K562 (cell line): ENCODE measurements around the gene MBD6. TPM values are rescaled to one million over a fixed set of nuclear protein-coding genes. Genes with fewer than 3 reads are reported as not detected.

ENCODE experiments used
- BACH1 ChIP-seq: fragments of 200-800 bp; sonication (Bioruptor generic); IDR thresholded peaks from 2 replicates; pipeline ENCODE4 v1.6.1; 2016; ENCODE audit warnings: missing genetic modification characterization, missing compliant biosample characterization
- CBX1 ChIP-seq: sonication (generic); IDR thresholded peaks from 2 replicates; pipeline ENCODE4 v1.6.1; 2016; ENCODE audit warnings: antibody characterized with exemption, low read depth, mild to moderate bottlenecking
- CBX5 ChIP-seq: IDR thresholded peaks from 2 replicates; pipeline ENCODE4 v1.6.1; 2014; ENCODE audit warnings: low read depth, borderline replicate concordance
- CREM ChIP-seq: IDR thresholded peaks from 2 replicates; pipeline ENCODE4 v1.6.1; 2014; ENCODE audit warnings: antibody characterized with exemption, low read depth
- CXXC5 ChIP-seq: fragments of 250-450 bp; sonication (Bioruptor Pico); IDR thresholded peaks from 2 replicates; pipeline ENCODE4 v1.8.0; 2022; ENCODE audit warnings: inconsistent platforms, mild to moderate bottlenecking, moderate library complexity
- E2F8 ChIP-seq: fragments of 450-650 bp; IDR thresholded peaks from 2 replicates; pipeline ENCODE4 v1.7.1; 2018; ENCODE audit warnings: mild to moderate bottlenecking, low read depth; ENCODE audit not compliant: partially characterized antibody
- ETV6 ChIP-seq, 3 experiments: fragments of 150-350 bp in 1 of 3; sonication (generic) in 1 of 3; formaldehyde crosslinking in 1 of 3; IDR thresholded peaks; 2 replicates each; pipeline versions ENCODE4 v1.6.1 to v1.8.0; 2014 to 2022; ENCODE audit warnings: borderline replicate concordance in 2 of 3, low read depth in 2 of 3, antibody characterized with exemption in 1 of 3, low read length in 1 of 3, mild to moderate bottlenecking in 1 of 3, missing genetic modification reagents in 1 of 3
- FOXJ3 ChIP-seq: sonication (generic); formaldehyde crosslinking; IDR thresholded peaks from 2 replicates; pipeline ENCODE4 v1.4.0; 2020; ENCODE audit warnings: mild to moderate bottlenecking, missing genetic modification reagents
- HCFC1 ChIP-seq: IDR thresholded peaks from 2 replicates; pipeline ENCODE4 v1.6.1; 2012; ENCODE audit warnings: low read depth, low read length, improper control_type of control experiment
- MCM7 ChIP-seq, 2 experiments: fragments of 450-650 bp; IDR thresholded peaks; 2 replicates each; pipeline ENCODE4 v1.6.1; 2016 to 2018
- MEF2D ChIP-seq: conservative IDR thresholded peaks from 2 replicates; pipeline ENCODE4 v1.6.1; 2016; ENCODE audit warnings: low read depth, missing genetic modification characterization, missing compliant biosample characterization
- MYNN ChIP-seq, 2 experiments: sonication (generic); formaldehyde crosslinking in 1 of 2; IDR thresholded peaks; 2 replicates each; pipeline versions ENCODE4 v1.5.0 to v1.6.1; 2016 to 2020; ENCODE audit warnings: antibody characterized with exemption in 1 of 2, missing genetic modification reagents in 1 of 2
- PML ChIP-seq: IDR thresholded peaks from 2 replicates; pipeline ENCODE4 v1.6.1; 2012; ENCODE audit warnings: low read length, inconsistent platforms
- POLR2G ChIP-seq: fragments of 200-400 bp; formaldehyde crosslinking; IDR thresholded peaks from 2 replicates; pipeline ENCODE4 v1.6.1; 2017; ENCODE audit warnings: low read depth, mild to moderate bottlenecking, antibody characterized with exemption, low read length, moderate library complexity
- SAP30 ChIP-seq: fragments of 200-600 bp; sonication (generic); IDR thresholded peaks from 2 replicates; pipeline ENCODE4 v1.6.1; 2012; ENCODE audit warnings: borderline replicate concordance, low read depth, mild to moderate bottlenecking, moderate library complexity, low read length, control low read depth, inconsistent platforms; ENCODE audit not compliant: insufficient read depth, poor library complexity, severe bottlenecking
- SIX5 ChIP-seq, 2 experiments: IDR thresholded peaks; 2 replicates each; pipeline ENCODE4 v1.6.1; 2011; ENCODE audit warnings: low read length in 2 of 2, borderline replicate concordance in 1 of 2, low read depth in 1 of 2, mild to moderate bottlenecking in 1 of 2, moderate library complexity in 1 of 2; ENCODE audit not compliant: insufficient read depth in 1 of 2
- SMARCA5 ChIP-seq: fragments of 450-650 bp; IDR thresholded peaks from 2 replicates; pipeline ENCODE4 v1.6.1; 2016
- TFE3 ChIP-seq: fragments of 450-650 bp; formaldehyde crosslinking; IDR thresholded peaks from 2 replicates; pipeline ENCODE4 v1.4.0; 2020; ENCODE audit warnings: mild to moderate bottlenecking, mixed read lengths
- ZNF324 ChIP-seq: fragments of 250-450 bp; sonication (Bioruptor Pico); IDR thresholded peaks from 2 replicates; pipeline ENCODE4 v1.4.0; 2020; ENCODE audit warnings: mild to moderate bottlenecking
- ZNF584 ChIP-seq: fragments of 200-800 bp; sonication (Bioruptor generic); IDR thresholded peaks from 2 replicates; pipeline ENCODE4 v1.6.1; 2016; ENCODE audit warnings: low read depth, mild to moderate bottlenecking, missing genetic modification characterization, missing compliant biosample characterization
- ZNF586 ChIP-seq: fragments of 450-650 bp; formaldehyde crosslinking; conservative IDR thresholded peaks from 2 replicates; pipeline ENCODE4 v1.4.0; 2020; ENCODE audit warnings: mild to moderate bottlenecking, moderate library complexity
- ZNF778 ChIP-seq: fragments of 450-650 bp; formaldehyde crosslinking; IDR thresholded peaks from 2 replicates; pipeline ENCODE4 v1.4.0; 2020; ENCODE audit warnings: mild to moderate bottlenecking, moderate library complexity
- polyA plus RNA-seq, 8 experiments: library from polyadenylated mRNA; depleted of rRNA in 4 of 8; stranded (reverse) in 5 of 8; unstranded in 3 of 8; fragments of >200 nt; fragmentation: Nextera tagmentation in 2 of 8; fragmentation: Illumina TruSeq in 1 of 8; extraction: Ambion mirVana in 2 of 8; extraction: Trizol in 1 of 8; gene quantifications; 2 replicates each; pipeline versions ENCODE4 v1.2.1 to v1.2.3, GENCODE V29; 2011 to 2014; ENCODE audit warnings: inconsistent platforms in 1 of 8, missing spikeins in 1 of 8
- total RNA-seq, 7 experiments: library from RNA; depleted of rRNA in 6 of 7; stranded (reverse); fragments of >200 nt in 6 of 7; fragmentation: Illumina TruSeq in 2 of 7; extraction: Trizol in 2 of 7; gene quantifications; 2 replicates each; pipeline versions ENCODE4 v1.2.1 to v1.2.3, GENCODE V29; 2011 to 2021; ENCODE audit warnings: low replicate concordance in 1 of 7
- TF ChIP-seq, protein P1 (sequence below): fragments of 250-450 bp; sonication (Bioruptor Pico); IDR thresholded peaks from 2 replicates; pipeline ENCODE4 v1.8.0; 2022; ENCODE audit warnings: inconsistent platforms, mild to moderate bottlenecking, moderate library complexity, borderline replicate concordance

MBD6 gene
- total and polyA plus RNA-seq, 9 of the 15 experiments (the other 6 are each of a cell fraction or from before 2014, with no cell fraction given) = 2.0 to 54.8 (median 3.8) TPM

DNA sequence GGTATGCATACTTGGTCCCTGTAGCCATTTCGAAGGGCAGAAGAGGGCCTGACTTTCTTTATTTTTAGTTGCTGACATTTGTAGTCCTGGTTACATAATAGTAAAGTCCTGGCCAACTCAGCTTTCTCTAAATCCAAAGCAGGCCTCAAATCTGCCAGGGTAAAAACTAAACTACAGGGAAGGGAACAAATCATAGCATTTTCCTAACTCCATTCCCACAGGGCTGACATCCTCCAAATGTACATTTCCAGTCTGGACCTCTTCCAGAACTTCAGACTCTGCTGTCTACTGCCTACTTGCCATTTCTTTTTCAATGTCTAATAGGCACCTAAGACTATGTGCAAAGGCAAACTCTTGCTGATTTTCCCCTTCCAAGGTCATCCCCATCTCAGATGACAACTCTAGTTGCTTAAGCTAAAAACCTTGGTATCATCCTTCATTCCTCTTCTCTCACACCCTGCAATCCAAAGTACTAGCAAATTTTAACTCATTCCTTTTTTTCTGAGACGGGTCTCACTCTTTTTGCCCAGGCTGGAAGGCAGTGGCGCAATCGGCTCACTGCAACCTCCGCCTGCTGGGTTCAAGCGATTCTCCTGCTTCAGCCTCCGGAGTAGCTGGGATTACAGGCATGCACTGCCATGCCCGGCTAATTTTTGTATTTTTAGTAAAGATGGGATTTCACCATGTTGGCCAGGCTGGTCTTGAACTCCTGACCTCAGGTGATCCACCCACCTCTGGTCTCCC is 4.3 kb upstream of the MBD6 start (continued):
- TF ChIP-seq CREM = no peak
- no peak for TF ChIP-seq ZNF586
- TF ChIP-seq CBX1 = no peak; the same call in 1 of the 2 replicates
- TF ChIP-seq TFE3 (CRISPR knock-in tag) = no peak
- no peak for TF ChIP-seq SMARCA5
- TF ChIP-seq ETV6 (IDR thresholded peaks at IDR 0.05; ENCODE audit: borderline replicate concordance in 1 of 2, low read depth in 2 of 2, low read length in 1 of 2) = no peak
- TF ChIP-seq ETV6 (CRISPR knock-in tag; IDR thresholded peaks at IDR 0.05; ENCODE audit: borderline replicate concordance) = no peak
- TF ChIP-seq MCM7 (IDR thresholded peaks at IDR 0.05) = no peak
- TF ChIP-seq ZNF584 = no peak
- no peak for TF ChIP-seq MEF2D
- no peak for TF ChIP-seq CXXC5 (CRISPR knock-in tag)
- TF ChIP-seq MYNN (IDR thresholded peaks at IDR 0.05) = no peak
- no peak for TF ChIP-seq MYNN (CRISPR knock-in tag; IDR thresholded peaks at IDR 0.05)
- TF ChIP-seq FOXJ3 = no peak
- no peak for TF ChIP-seq ZNF324
- TF ChIP-seq ZNF778 (CRISPR knock-in tag) = no peak
- peak; percentile 44; the same call in 1 of the 2 replicates for TF ChIP-seq PML
- TF ChIP-seq CBX5 = no peak
- no peak for TF ChIP-seq HCFC1
- no peak for TF ChIP-seq SAP30
- no peak for TF ChIP-seq SIX5 (IDR thresholded peaks at IDR 0.05; ENCODE audit: borderline replicate concordance in 1 of 2, insufficient read depth in 1 of 2, low read depth in 1 of 2, low read length in 2 of 2)
- TF ChIP-seq, protein P1, sequence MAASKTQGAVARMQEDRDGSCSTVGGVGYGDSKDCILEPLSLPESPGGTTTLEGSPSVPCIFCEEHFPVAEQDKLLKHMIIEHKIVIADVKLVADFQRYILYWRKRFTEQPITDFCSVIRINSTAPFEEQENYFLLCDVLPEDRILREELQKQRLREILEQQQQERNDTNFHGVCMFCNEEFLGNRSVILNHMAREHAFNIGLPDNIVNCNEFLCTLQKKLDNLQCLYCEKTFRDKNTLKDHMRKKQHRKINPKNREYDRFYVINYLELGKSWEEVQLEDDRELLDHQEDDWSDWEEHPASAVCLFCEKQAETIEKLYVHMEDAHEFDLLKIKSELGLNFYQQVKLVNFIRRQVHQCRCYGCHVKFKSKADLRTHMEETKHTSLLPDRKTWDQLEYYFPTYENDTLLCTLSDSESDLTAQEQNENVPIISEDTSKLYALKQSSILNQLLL = no peak
- no peak for TF ChIP-seq E2F8
- TF ChIP-seq BACH1 = no peak
- TF ChIP-seq POLR2G = peak; percentile 47
